OCI-LY7 (cell line): ENCODE measurements around the gene ATG10.

Source experiments
- EZH2phosphoT487 ChIP-seq: fragments of 200-600 bp; sonication (generic); IDR thresholded peaks from 2 replicates; pipeline ENCODE4 v1.6.1; 2018; ENCODE audit warnings: low read depth, borderline replicate concordance, mild to moderate bottlenecking, mixed run types, antibody characterized with exemption, low read length, moderate library complexity, mixed read lengths
- TF ChIP-seq, protein P1 (sequence below): fragments of 200-600 bp; sonication (generic); conservative IDR thresholded peaks from 2 replicates; pipeline ENCODE4 v1.5.1; 2014; ENCODE audit warnings: mild to moderate bottlenecking, antibody characterized with exemption, low read length, moderate library complexity, mixed read lengths

DNA sequence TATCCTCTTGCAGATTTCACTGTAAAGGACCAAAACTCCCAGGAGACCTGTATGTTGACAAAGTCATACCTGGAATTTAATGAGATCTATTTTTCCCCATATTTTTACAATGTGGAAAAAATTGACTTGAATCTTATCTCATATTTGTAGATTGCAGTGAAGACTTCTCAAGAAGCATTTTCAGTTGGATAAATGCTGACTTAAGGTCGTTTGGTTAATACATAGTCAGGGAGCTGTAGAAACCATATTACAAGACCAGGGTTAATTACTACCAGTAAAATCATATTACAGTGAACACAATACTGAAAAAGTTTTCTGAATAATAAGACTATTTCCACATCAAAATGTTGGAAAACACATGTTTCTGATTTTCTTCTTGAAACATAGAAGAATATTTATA is 119.8 kb downstream of the ATG10 start:
- TF ChIP-seq, protein P1, sequence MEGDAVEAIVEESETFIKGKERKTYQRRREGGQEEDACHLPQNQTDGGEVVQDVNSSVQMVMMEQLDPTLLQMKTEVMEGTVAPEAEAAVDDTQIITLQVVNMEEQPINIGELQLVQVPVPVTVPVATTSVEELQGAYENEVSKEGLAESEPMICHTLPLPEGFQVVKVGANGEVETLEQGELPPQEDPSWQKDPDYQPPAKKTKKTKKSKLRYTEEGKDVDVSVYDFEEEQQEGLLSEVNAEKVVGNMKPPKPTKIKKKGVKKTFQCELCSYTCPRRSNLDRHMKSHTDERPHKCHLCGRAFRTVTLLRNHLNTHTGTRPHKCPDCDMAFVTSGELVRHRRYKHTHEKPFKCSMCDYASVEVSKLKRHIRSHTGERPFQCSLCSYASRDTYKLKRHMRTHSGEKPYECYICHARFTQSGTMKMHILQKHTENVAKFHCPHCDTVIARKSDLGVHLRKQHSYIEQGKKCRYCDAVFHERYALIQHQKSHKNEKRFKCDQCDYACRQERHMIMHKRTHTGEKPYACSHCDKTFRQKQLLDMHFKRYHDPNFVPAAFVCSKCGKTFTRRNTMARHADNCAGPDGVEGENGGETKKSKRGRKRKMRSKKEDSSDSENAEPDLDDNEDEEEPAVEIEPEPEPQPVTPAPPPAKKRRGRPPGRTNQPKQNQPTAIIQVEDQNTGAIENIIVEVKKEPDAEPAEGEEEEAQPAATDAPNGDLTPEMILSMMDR = no peak
- TF ChIP-seq EZH2phosphoT487 = no peak
